ENCODE measurements around the gene OTC. TPM values are rescaled to one million over a fixed set of nuclear protein-coding genes. Genes with fewer than 3 reads are reported as not detected.

Gene OTC
- total RNA-seq, 1 donor from 2014 or later, result not detected

- Mint-ChIP-seq H3K9me3 (ENCODE audit: low read depth) (no peaks in the 10 kb centered on the region), H3K27ac (ENCODE audit: unreplicated experiment) (peak overlapping the region; percentile 97), H3K36me3 (ENCODE audit: low read depth) (no peaks in the 10 kb centered on the region), H3K4me3 (ENCODE audit: unreplicated experiment) (peak overlapping the region; percentile 86), H3K27me3 (ENCODE audit: low read depth) (no peaks in the 10 kb centered on the region), H3K4me1 (ENCODE audit: low read depth) (peaks cover 9% of the 10 kb centered on the region)
- TF ChIP-seq CTCF (IDR thresholded peaks at IDR 0.05), result no peak
- no peak for DNase-seq (ENCODE audit: low spot score)
Observed at GRCh38 chrX:38326086-38326485, 26.3 kb upstream of the OTC start.

- peak within 1 kb of the TSS; percentile 86 for H3K4me3 Mint-ChIP-seq (ENCODE audit: unreplicated experiment)
- peak; percentile 82 for TF ChIP-seq CTCF (IDR thresholded peaks at IDR 0.05)
Observed at GRCh38 chrX:38327007-38327774, 25.2 kb upstream of the OTC start, which contains the start of gene RPGR. Gene RPGR, minus strand, starts transcription at chrX:38327509. Its CDS starts 142 bp downstream, at chrX:38327367.

GRCh38 chrX:38327775-38328081 is 24.7 kb upstream of the OTC start:
- peaks cover 9% of the 10 kb centered on the region for H3K4me1 Mint-ChIP-seq (ENCODE audit: low read depth)
- H3K27me3 Mint-ChIP-seq (ENCODE audit: low read depth), result no peaks in the 10 kb centered on the region
- H3K9me3 Mint-ChIP-seq (ENCODE audit: low read depth), result no peaks in the 10 kb centered on the region
- no peak for DNase-seq (ENCODE audit: low spot score)
- peak overlapping the region; percentile 55 for H3K27ac Mint-ChIP-seq (ENCODE audit: unreplicated experiment)
- H3K4me3 Mint-ChIP-seq (ENCODE audit: unreplicated experiment), result peak overlapping the region; percentile 86
- TF ChIP-seq CTCF (IDR thresholded peaks at IDR 0.05), result peak; percentile 28
- H3K36me3 Mint-ChIP-seq (ENCODE audit: low read depth), result no peaks in the 10 kb centered on the region

More at GRCh38 chrX:38327007-38327774, 25.2 kb upstream of the OTC start, which contains the start of gene RPGR:
- no peaks in the 10 kb centered on the region for H3K27me3 Mint-ChIP-seq (ENCODE audit: low read depth)
- peaks cover 9% of the 10 kb centered on the region for H3K4me1 Mint-ChIP-seq (ENCODE audit: low read depth)
- H3K36me3 Mint-ChIP-seq (ENCODE audit: low read depth), result no peaks in the 10 kb centered on the region
- H3K9me3 Mint-ChIP-seq (ENCODE audit: low read depth), result no peaks in the 10 kb centered on the region
- DNase-seq (ENCODE audit: low spot score), result peak; percentile 96
- peak within 1 kb of the TSS; percentile 97 for H3K27ac Mint-ChIP-seq (ENCODE audit: unreplicated experiment)

DNA sequence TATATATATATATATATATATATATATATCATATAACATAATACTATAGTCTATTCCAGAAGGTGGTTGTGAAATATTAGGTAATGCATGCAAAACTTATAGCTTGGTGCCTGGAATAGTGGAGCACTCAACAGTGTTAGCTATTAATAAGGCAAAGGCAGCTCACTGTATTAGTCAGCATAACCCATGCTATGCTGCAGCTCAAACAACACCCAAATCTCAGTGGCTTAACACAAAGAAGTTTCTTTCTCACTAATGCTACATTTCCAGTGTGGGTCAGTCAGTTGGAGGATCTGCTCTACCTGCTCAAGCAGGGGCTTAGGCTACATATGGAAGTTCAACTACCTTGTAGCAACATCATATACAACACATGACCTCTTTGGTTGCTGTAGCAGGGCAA is 19.9 kb upstream of the OTC start:
- Mint-ChIP-seq H3K4me3 (ENCODE audit: unreplicated experiment) (no peak overlapping the region), H3K27ac (ENCODE audit: unreplicated experiment) (no peak overlapping the region), H3K36me3 (ENCODE audit: low read depth) (no peaks in the 10 kb centered on the region), H3K27me3 (ENCODE audit: low read depth) (peaks cover 7% of the 10 kb centered on the region), H3K9me3 (ENCODE audit: low read depth) (no peaks in the 10 kb centered on the region), H3K4me1 (ENCODE audit: low read depth) (peaks cover 2% of the 10 kb centered on the region)
- no peak for DNase-seq (ENCODE audit: low spot score)
- TF ChIP-seq CTCF (IDR thresholded peaks at IDR 0.05), result no peak

- Mint-ChIP-seq H3K27ac (ENCODE audit: unreplicated experiment) (no peak overlapping the region), H3K36me3 (ENCODE audit: low read depth) (no peaks in the 10 kb centered on the region), H3K27me3 (ENCODE audit: low read depth) (peaks cover 7% of the 10 kb centered on the region), H3K9me3 (ENCODE audit: low read depth) (no peaks in the 10 kb centered on the region), H3K4me3 (ENCODE audit: unreplicated experiment) (no peak overlapping the region), H3K4me1 (ENCODE audit: low read depth) (no peaks in the 10 kb centered on the region)
- TF ChIP-seq CTCF (IDR thresholded peaks at IDR 0.05), result peak; percentile 52
- no peak for DNase-seq (ENCODE audit: low spot score)
Observed at GRCh38 chrX:38335382-38335781, 17.0 kb upstream of the OTC start.
